ENCODE results near the gene CTSH. TPM values are rescaled to one million over a fixed set of nuclear protein-coding genes. Genes with fewer than 3 reads are reported as not detected.
"Not testable (repeated sequence)": the region's sequence is repeated elsewhere in the genome, so short reads cannot be mapped to it uniquely, and the experiment has no call there.

CTSH gene
- total RNA-seq, 1 donor from 2014 or later = 47.1 TPM

- Mint-ChIP-seq H3K36me3 (ENCODE audit: low read depth) (peaks cover 28% of the 10 kb centered on the region), H3K27ac (no peak overlapping the region)
- intact Hi-C loops (cut with micrococcal nuclease) = no loop called here
Observed at GRCh38 chr15:78930577-78931388, 14.1 kb downstream of the CTSH start.

GRCh38 chr15:78929536-78930264, 15.1 kb downstream of the CTSH start:
- Mint-ChIP-seq H3K4me1 (ENCODE audit: low read depth) (peaks cover 6% of the 10 kb centered on the region), H3K27me3 (ENCODE audit: low read depth) (no peaks in the 10 kb centered on the region), H3K27ac (no peak overlapping the region), H3K4me3 (ENCODE audit: low read depth) (no peak overlapping the region), H3K9me3 (no peaks in the 10 kb centered on the region), H3K36me3 (ENCODE audit: low read depth) (peaks cover 26% of the 10 kb centered on the region)
- intact Hi-C loops (cut with micrococcal nuclease) = no loop called here
- DNase-seq (ENCODE audit: low spot score) = no peak

More at GRCh38 chr15:78930577-78931388, 14.1 kb downstream of the CTSH start:
- DNase-seq (ENCODE audit: low spot score) = no peak
- Mint-ChIP-seq H3K9me3 (no peaks in the 10 kb centered on the region), H3K4me1 (ENCODE audit: low read depth) (peaks cover 6% of the 10 kb centered on the region), H3K4me3 (ENCODE audit: low read depth) (no peak overlapping the region), H3K27me3 (ENCODE audit: low read depth) (no peaks in the 10 kb centered on the region)

GRCh38 chr15:78928616-78929093, 16.2 kb downstream of the CTSH start:
- Mint-ChIP-seq H3K9me3 (no peaks in the 10 kb centered on the region), H3K27me3 (ENCODE audit: low read depth) (no peaks in the 10 kb centered on the region), H3K36me3 (ENCODE audit: low read depth) (peaks cover 27% of the 10 kb centered on the region), H3K4me3 (ENCODE audit: low read depth) (no peak overlapping the region), H3K4me1 (ENCODE audit: low read depth) (peaks cover 4% of the 10 kb centered on the region), H3K27ac (no peak overlapping the region)
- intact Hi-C loops (cut with micrococcal nuclease) = no loop called here
- no peak for DNase-seq (ENCODE audit: low spot score)

GRCh38 chr15:78928176-78928575, 16.7 kb downstream of the CTSH start:
- intact Hi-C loops (cut with micrococcal nuclease); H3K4me3 Mint-ChIP-seq (ENCODE audit: low read depth); H3K27ac Mint-ChIP-seq: not testable (repeated sequence)

GRCh38 chr15:78927077-78927790, 17.6 kb downstream of the CTSH start:
- intact Hi-C loops (cut with micrococcal nuclease) = no loop called here
- Mint-ChIP-seq H3K9me3 (no peaks in the 10 kb centered on the region), H3K4me3 (ENCODE audit: low read depth) (no peak overlapping the region), H3K36me3 (ENCODE audit: low read depth) (peaks cover 26% of the 10 kb centered on the region), H3K27ac (no peak overlapping the region), H3K4me1 (ENCODE audit: low read depth) (peaks cover 4% of the 10 kb centered on the region), H3K27me3 (ENCODE audit: low read depth) (no peaks in the 10 kb centered on the region)
- no peak for DNase-seq (ENCODE audit: low spot score)

More at GRCh38 chr15:78928176-78928575, 16.7 kb downstream of the CTSH start:
- H3K4me1 Mint-ChIP-seq (ENCODE audit: low read depth); H3K27me3 Mint-ChIP-seq (ENCODE audit: low read depth); DNase-seq (ENCODE audit: low spot score); H3K9me3 Mint-ChIP-seq: not testable (repeated sequence)
- H3K36me3 Mint-ChIP-seq (ENCODE audit: low read depth) = peaks cover 24% of the 10 kb centered on the region

- no peaks in the 10 kb centered on the region for H3K27me3 Mint-ChIP-seq (ENCODE audit: low read depth)
- peaks cover 35% of the 10 kb centered on the region for H3K36me3 Mint-ChIP-seq (ENCODE audit: low read depth)
- H3K4me3 Mint-ChIP-seq (ENCODE audit: low read depth) = no peak overlapping the region
Observed at GRCh38 chr15:78925956-78926743, 18.7 kb downstream of the CTSH start.

GRCh38 chr15:78925076-78925624, 19.7 kb downstream of the CTSH start:
- Mint-ChIP-seq H3K4me3 (ENCODE audit: low read depth) (no peak overlapping the region), H3K27me3 (ENCODE audit: low read depth) (no peaks in the 10 kb centered on the region), H3K27ac (no peak overlapping the region), H3K9me3 (no peaks in the 10 kb centered on the region), H3K4me1 (ENCODE audit: low read depth) (no peaks in the 10 kb centered on the region), H3K36me3 (ENCODE audit: low read depth) (peaks cover 36% of the 10 kb centered on the region)
- intact Hi-C loops (cut with micrococcal nuclease) = no loop called here
- DNase-seq (ENCODE audit: low spot score) = no peak

More at GRCh38 chr15:78925956-78926743, 18.7 kb downstream of the CTSH start:
- Mint-ChIP-seq H3K27ac (no peak overlapping the region), H3K9me3 (no peaks in the 10 kb centered on the region), H3K4me1 (ENCODE audit: low read depth) (peaks cover 2% of the 10 kb centered on the region)
- intact Hi-C loops (cut with micrococcal nuclease) = no loop called here
- DNase-seq (ENCODE audit: low spot score) = no peak

- no peaks in the 10 kb centered on the region for H3K27me3 Mint-ChIP-seq (ENCODE audit: low read depth)
- peaks cover 41% of the 10 kb centered on the region for H3K36me3 Mint-ChIP-seq (ENCODE audit: low read depth)
- no peak overlapping the region for H3K4me3 Mint-ChIP-seq (ENCODE audit: low read depth)
- H3K27ac Mint-ChIP-seq = no peak overlapping the region
- intact Hi-C loops (cut with micrococcal nuclease) = no loop called here
- no peak for DNase-seq (ENCODE audit: low spot score)
- H3K9me3 Mint-ChIP-seq = no peaks in the 10 kb centered on the region
- H3K4me1 Mint-ChIP-seq (ENCODE audit: low read depth) = no peaks in the 10 kb centered on the region
Observed at GRCh38 chr15:78923480-78924360, 21.1 kb downstream of the CTSH start.

GRCh38 chr15:78923015-78923414, 21.8 kb downstream of the CTSH start:
- no peak overlapping the region for H3K27ac Mint-ChIP-seq
- H3K36me3 Mint-ChIP-seq (ENCODE audit: low read depth) = peaks cover 44% of the 10 kb centered on the region
- H3K9me3 Mint-ChIP-seq = no peaks in the 10 kb centered on the region
- intact Hi-C loops (cut with micrococcal nuclease) = no loop called here
- no peak overlapping the region for H3K4me3 Mint-ChIP-seq (ENCODE audit: low read depth)
- no peaks in the 10 kb centered on the region for H3K4me1 Mint-ChIP-seq (ENCODE audit: low read depth)
- H3K27me3 Mint-ChIP-seq (ENCODE audit: low read depth) = no peaks in the 10 kb centered on the region
- no peak for DNase-seq (ENCODE audit: low spot score)

GRCh38 chr15:78922527-78922926, 22.3 kb downstream of the CTSH start:
- Mint-ChIP-seq H3K36me3 (ENCODE audit: low read depth) (peaks cover 43% of the 10 kb centered on the region), H3K9me3 (no peaks in the 10 kb centered on the region), H3K27me3 (ENCODE audit: low read depth) (no peaks in the 10 kb centered on the region), H3K27ac (no peak overlapping the region), H3K4me3 (ENCODE audit: low read depth) (no peak overlapping the region), H3K4me1 (ENCODE audit: low read depth) (no peaks in the 10 kb centered on the region)
- no peak for DNase-seq (ENCODE audit: low spot score)
- intact Hi-C loops (cut with micrococcal nuclease) = no loop called here

GRCh38 chr15:78921940-78922339, 22.9 kb downstream of the CTSH start:
- intact Hi-C loops (cut with micrococcal nuclease) = no loop called here
- H3K9me3 Mint-ChIP-seq = no peaks in the 10 kb centered on the region
- no peaks in the 10 kb centered on the region for H3K4me1 Mint-ChIP-seq (ENCODE audit: low read depth)
- H3K4me3 Mint-ChIP-seq (ENCODE audit: low read depth) = no peak overlapping the region
- H3K36me3 Mint-ChIP-seq (ENCODE audit: low read depth) = peaks cover 41% of the 10 kb centered on the region
- no peak overlapping the region for H3K27ac Mint-ChIP-seq
- H3K27me3 Mint-ChIP-seq (ENCODE audit: low read depth) = no peaks in the 10 kb centered on the region
- DNase-seq (ENCODE audit: low spot score) = no peak

Measured in activated T-helper 2 cell treated with anti-CD3 and anti-CD28 coated beads, Interferon-gamma antibody, Interleukin-2, Interleukin-4, amounts not matched to agents 10 μg/mL and 5 μg/mL and 100 μg/mL, durations not matched to agents 14 hours and 24 hours and 36 hours (primary cell).